GM21723 (cell line): ENCODE data around the gene PRR33.
"Not testable (repeated sequence)": the region's sequence is repeated elsewhere in the genome, so short reads cannot be mapped to it uniquely, and the experiment has no call there.

Experiments used
- ATAC-seq: cut with Tn5 transposase; IDR thresholded peaks from one replicate; pipeline ENCODE4 v1.9.1; 2021; ENCODE audit warnings: mild to moderate bottlenecking, moderate library complexity; ENCODE audit not compliant: unreplicated experiment

PRR33 gene

DNA sequence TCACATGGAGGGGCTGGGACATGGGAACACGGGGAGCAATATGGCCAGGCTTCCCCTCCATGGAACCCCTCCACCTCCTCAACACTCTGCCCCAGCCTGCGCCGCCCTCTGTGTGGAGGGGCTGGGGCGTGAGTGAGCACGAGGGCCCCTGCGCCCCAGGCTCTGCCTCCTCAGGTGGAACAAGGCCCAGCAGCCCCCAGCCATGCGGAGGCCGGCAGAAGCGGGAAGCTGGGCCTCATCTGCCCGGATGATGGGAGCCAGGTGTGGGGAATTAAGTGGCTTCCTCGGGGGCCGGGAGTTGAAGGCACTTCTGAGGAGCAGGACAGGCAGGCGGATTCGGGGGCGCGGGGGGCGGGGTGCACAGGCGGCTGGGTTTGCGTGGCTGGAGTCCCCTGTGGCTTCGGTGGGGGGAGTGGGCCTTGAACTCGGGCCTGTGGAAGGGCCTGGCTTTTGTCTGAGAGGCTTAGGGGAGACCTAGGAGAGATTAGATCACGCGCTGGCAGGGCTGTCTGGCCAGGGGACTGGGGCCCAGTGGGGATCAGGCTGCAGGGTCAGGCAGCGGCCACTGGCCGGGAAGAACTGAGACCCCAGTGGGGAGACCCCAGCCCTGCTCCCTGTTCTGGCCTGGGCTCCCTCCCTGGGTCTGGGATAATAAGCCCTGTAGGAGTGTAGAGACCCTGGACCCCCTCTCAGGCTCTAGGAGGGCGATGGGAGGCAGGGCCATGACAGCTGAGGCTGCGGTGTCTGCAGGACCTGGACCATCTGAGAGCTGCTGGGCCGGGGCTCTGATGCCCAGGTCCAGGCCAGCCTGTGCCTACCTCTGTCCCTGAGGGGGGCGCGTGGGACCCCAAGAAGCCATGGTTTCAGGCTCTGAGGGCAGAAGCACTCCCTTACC lies 13.3 kb downstream of the PRR33 start:
- no peak for ATAC-seq

DNA sequence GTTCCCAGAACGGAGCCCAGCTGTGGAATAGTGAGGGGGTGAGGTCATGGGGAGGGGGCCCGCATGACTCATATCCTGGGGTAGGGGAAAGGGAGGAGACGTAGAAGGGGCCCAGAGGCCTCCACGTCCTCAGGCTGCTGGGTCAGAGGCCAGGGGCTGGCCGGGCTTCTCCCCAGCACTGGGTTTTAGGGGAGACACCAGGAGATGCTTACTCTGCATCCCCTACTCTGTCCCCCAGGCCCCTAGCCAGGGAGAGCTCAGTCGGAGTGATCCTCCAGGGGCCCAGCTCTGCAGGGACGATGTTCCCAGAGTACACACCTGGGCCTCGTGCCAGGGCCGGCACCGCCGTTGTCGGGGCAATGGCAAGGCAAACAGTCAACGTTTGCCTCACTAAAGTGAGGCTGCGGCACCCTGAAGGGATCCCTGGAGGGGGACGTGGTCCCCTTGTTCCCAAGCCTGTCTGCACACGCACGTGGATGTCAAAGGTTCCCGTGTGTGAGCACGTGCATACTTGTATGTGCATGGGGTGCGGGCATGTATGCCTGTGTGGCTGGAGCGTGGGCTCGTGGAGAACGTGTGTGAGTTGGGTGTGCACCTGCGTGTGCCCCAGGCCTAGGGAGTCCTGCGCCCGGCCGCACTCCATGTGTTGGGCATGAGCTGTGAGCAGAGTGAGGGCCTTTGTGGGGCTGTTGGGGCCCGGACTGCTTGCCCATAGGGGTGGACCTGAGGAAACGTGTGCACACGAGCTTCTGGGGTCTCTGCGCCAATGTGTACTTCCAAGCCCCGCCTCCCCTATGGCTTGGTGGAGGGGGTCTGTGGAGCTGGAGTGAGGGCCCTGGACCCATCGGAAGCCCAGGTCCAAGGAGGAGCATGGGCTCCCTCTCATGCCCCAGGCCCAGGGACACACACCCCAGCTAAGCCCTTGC lies 14.2 kb downstream of the PRR33 start:
- ATAC-seq = no peak

DNA sequence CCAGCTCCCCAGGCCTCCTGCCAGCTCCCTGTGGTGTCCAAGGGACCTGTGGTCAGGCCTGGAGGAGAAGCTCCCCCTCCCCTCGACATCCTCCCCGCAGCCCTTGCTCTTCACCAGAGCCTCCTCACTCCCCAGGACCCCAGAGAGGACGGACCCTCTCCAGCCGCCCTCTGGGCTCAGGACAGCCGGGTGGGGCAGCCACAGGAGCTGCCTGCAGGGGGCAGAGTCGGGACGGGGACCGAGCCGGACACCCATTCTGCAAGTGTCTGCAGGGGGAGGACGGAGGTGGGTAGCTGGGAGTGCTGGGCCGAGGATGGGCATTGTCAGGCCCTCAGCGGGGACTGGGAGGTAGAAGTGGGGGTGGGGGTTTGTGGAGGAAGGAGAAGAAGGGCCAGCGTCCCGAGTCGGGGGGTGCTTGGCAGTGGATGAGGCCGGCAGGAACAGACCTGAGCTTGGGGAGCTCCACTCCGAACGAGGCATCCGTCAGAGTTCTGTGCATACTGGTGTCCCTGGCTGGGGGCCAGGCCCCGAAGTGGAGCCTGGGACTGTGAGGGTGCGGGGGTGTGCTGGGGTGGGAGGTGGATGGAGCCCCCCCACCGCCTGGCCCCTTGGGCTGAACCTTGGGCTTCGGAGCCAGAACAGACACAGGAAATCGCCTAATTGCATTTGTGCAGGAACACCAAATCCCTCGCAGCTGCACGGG lies 15.2 kb downstream of the PRR33 start:
- no peak for ATAC-seq

- ATAC-seq = not testable (repeated sequence)
Measured at GRCh38 chr11:1875851-1876301, 15.8 kb downstream of the PRR33 start.

DNA sequence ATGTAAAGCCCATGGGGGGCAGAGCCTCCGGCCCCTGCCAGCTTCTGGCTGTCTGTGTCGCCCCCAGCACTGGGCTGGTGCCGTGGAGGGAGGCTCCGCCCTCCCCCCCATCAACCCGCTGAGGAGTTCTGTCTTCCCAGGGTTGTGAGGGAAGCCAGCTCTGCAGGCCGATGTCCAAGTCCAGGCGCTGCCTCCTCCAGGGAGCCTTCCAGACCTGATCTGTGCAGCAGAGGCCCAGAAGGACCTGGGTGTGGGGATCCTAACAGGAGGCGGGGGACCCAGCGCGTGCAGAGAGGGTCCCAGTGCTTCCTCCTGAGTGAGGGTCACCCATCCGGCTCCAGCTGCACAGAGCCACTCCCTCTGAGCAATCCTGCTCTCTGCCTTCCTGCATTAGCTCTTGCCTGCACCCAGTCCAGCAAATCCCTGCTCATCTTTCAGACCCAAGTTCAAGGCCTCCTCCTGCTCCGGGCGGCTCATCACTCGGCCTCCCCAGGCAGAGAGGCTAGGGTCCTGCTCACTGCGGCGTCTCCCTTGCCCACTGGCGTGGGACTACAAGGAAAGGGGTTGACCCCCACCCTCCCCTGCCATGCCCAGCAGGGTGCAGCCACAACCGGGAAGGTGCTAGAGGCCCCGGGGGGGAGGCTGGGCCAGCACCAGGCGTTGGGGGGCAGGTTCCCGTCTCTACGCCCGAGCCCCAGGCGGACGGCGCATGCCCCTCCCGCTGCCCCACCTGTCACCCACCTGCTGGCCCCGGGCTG lies 16.4 kb downstream of the PRR33 start:
- ATAC-seq = no peak

DNA sequence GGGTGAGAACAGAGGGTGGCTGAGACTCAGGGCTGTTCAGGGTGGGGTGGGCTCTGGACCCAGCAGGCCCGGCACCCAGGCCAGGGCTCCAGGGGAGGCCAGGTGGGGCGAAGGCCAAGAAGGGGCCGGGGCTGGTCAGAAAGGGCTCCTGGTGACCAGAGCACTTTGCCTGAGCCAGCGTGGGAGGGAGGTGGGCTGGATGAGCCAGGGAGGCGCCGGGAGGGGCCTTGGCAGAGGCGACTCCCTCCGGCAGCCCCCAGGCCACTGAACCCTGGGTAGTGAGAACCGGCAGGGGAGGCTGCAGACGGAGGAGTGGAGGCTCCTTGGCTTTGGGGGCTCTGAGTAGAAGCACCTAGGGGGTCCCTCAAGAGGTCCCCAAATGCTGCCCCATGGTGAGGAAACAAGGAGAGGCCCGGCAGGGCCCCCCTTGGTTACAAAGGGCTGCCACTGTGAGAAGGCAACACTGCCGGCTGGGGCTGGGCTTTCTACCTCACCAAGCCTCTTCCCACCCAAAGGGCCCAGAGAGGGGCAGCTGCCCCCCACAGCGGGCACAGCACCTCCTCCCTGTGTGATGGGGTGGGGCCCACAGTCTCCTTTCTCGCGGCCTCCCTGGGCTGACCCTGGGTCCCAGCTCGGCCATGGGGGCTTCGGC lies 17.1 kb downstream of the PRR33 start:
- not testable (repeated sequence) for ATAC-seq

DNA sequence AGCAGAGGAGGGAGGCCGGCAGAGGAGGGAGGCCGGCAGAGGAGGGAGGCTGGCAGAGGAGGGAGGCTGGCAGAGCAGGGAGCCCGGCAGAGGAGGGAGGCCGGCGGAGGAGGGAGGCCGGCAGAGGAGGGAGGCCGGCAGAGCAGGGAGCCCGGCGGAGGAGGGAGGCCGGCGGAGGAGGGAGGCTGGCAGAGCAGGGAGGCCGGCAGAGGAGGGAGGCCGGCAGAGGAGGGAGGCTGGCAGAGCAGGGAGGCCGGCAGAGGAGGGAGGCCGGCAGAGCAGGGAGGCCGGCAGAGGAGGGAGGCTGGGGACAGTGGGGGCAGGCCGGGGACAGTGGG lies 17.9 kb downstream of the PRR33 start:
- ATAC-seq = not testable (repeated sequence)

DNA sequence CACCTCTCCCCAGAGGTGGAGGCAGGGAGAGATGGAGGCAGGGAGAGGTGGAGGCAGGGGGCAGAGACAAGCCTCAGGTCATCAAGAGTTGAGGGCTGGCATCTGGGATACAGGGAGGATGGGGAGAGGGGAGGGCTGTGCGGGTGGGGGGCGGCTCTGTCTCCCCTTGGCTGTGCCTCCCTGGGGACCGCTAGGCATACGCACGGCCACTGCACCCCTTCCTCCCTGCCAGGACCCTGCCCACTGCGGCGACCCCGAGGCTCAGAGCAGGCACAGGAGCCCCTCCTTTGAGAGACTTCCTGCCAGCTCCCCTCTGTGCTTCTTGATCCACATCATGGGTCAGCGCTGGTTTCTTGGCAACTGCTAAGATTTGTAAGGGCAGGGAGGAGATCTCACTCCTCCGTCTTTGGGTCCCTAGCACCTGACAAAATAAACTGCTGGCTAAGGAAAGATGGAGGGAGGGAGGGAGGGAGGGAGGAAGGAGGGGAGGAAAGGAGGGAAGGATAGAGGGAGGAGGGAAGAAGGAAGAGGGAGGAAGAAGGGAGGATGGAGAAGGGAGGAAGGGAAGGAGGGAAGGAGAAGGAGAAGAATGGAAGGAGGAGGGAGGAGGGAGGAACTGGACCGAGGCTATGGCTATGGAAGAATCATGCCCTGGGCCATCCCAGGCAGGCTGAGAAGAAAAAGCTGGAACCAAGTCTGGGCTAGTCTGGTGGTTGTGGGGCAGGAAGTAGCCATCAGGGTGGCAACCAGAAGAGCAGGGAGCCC lies 18.5 kb downstream of the PRR33 start:
- no peak for ATAC-seq

GRCh38 chr11:1872267-1872985 lies 19.3 kb downstream of the PRR33 start:
- no peak for ATAC-seq

DNA sequence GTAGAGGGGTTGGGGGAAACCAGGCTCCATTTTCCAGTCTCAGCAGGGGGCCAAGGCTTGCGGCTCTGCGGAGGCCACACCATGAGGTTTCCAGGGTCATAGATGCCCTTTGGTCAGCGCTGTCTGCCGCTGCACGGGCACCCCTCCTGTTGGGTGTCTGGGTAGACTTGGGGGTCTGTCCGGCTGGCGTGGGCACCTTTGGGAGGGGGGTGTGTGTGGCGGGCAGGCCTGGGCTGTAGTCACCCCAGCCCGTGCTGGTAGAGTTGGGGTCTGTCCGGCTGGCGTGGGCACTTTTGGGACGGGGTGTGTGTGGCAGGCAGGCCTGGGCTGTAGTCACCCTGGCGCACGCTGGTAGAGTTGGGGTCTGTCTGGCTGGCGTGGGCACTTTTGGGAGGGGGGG lies 20.2 kb downstream of the PRR33 start:
- no peak for ATAC-seq

GRCh38 chr11:1870721-1871466 lies 20.8 kb downstream of the PRR33 start:
- no peak for ATAC-seq

- no peak for ATAC-seq
Measured at GRCh38 chr11:1870326-1870696, 21.4 kb downstream of the PRR33 start.

GRCh38 chr11:1869427-1870325 lies 22.0 kb downstream of the PRR33 start:
- no peak for ATAC-seq

DNA sequence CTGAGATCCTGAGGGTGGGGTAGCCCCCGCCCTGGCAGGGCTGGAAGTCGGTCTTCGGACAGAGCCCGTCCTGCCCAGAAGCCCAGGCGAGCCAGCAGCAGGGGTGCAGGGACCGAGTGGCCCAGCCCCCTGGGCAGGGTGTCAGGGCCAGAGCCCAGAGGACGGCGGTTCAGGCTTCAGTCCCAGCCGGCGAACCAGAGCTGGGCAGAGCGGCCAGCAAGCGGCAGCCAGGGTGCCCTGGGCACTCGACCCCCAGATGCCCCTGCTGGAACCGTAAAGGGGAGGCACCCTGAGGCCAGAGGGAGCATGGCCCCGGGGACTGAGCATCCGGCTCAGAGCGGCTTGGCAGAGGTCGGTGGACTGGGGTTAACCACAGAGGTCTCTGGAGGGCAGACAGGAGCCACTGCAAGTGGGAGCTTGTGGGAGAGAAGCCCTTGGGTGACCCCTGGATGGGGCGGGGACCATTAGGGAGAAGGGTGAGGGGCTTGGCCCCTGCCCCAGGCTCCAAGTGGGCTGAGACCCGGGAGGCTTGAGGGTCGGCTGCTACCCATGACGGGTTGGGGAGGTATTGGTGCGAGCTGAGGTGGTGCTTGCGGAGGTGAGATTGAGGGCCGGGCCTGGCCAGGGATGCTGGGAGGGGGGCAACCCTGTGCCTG lies 22.9 kb downstream of the PRR33 start:
- ATAC-seq = no peak

DNA sequence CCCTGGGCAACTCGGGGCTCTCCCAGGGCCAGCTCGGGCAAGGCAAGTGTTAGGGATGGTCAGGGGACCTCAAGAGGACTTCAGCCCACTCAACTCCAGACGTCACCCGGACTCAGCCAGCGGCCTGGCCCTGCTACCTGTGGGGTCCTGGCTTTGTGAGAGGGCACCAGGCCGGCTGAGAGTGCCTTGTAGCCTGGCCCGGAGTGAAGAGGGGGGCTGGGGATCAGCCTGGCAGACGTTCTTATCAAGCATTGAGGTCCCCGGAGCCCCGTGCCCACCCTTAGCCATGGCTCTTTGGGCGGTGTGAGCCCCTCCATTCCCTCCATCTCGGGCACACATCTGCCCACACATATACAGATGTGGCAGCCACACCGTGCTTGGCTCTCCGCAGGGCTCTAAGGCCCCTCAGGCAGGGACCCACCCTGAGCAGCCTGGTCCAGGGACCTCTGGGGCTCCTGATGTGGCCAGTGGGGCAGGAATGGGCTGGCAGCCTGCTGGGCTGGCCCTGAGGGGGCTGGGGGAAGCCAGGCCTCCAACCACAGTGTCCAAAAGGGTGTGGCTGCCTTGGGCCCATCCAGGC lies 23.5 kb downstream of the PRR33 start:
- no peak for ATAC-seq

DNA sequence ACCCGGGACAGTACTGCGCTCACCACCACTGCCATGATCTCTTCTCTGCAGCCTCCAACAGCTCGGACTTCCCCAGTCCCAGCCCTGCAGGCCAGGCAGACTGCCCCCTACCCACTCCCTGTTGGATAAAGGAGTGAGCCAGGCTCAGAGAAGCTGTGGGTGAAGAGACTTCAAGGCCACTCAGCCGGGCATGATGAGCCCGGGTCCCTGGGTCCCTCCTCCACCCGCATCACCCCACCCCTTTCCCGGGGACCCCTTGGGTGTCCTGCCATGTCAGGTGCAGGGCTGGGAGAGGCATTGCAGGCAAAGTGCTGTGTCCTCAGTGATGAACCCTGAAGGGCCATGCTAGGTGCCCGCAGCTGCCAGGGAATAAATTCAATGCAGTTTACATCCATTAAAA lies 24.3 kb downstream of the PRR33 start:
- no peak for ATAC-seq
